Gastrocnemius medialis (tissue), 4 donors: ENCODE results near the gene HS6ST2. TPM values are rescaled to one million over a fixed set of nuclear protein-coding genes. Genes with fewer than 3 reads are reported as not detected.
A peak's percentile ranks its signal among the peaks of the same experiment; 100 is the strongest.

Source experiments
- ATAC-seq, 2 donors: fragments of 150-250 bp; one replicate each; pipeline ENCODE4 v1.9.1; 2016
- DNase-seq, 2 donors: peaks; one replicate each; pipeline ENCODE4 v3.0.0-alpha.2; 2019
- H3K27ac ChIP-seq, 4 donors: fragments of 200-600 bp; sonication (generic); 1 replicate in 1 of 4; 2 replicates in 3 of 4; pipeline ENCODE4 v1.5.1; 2016 to 2018; ENCODE audit warnings: mild to moderate bottlenecking in 2 of 4, moderate library complexity in 1 of 4
- H3K27me3 ChIP-seq, 3 donors: fragments of 200-600 bp; sonication (generic) in 2 of 3; 1 replicate in 1 of 3; 2 replicates in 2 of 3; pipeline versions ENCODE4 v1.5.1 to v1.6.0; 2016 to 2019; ENCODE audit warnings: mild to moderate bottlenecking in 1 of 3, moderate library complexity in 1 of 3
- H3K36me3 ChIP-seq, 2 donors: fragments of 200-600 bp; sonication (generic) in 1 of 2; one replicate each; pipeline ENCODE4 v1.5.1; 2017 to 2018
- H3K4me1 ChIP-seq, 2 donors: fragments of 200-600 bp; sonication (generic) in 1 of 2; one replicate each; pipeline ENCODE4 v1.5.1; 2016 to 2017; ENCODE audit warnings: mild to moderate bottlenecking in 2 of 2
- H3K4me3 ChIP-seq, 4 donors: fragments of 200-600 bp; sonication (generic) in 3 of 4; 1 replicate in 1 of 4; 2 replicates in 3 of 4; pipeline ENCODE4 v1.5.1; 2016 to 2019; ENCODE audit warnings: mild to moderate bottlenecking in 2 of 4
- H3K9me3 ChIP-seq, 3 donors: fragments of 200-600 bp; sonication (generic) in 2 of 3; 1 replicate in 1 of 3; 2 replicates in 2 of 3; pipeline ENCODE4 v1.5.1; 2016 to 2019
- CTCF ChIP-seq, 5 experiments: fragments of 450-650 bp in 3 of 5; fragments of 200-600 bp in 2 of 5; sonication (generic) in 2 of 5; IDR thresholded peaks in 4 of 5; conservative IDR thresholded peaks in 1 of 5; 1 replicate in 4 of 5; 2 replicates in 1 of 5; pipeline ENCODE4 v1.5.1; 2016 to 2019; ENCODE audit warnings: antibody characterized with exemption in 5 of 5, mild to moderate bottlenecking in 3 of 5, moderate library complexity in 3 of 5
- POLR2A ChIP-seq, 2 donors: fragments of 450-650 bp; IDR thresholded peaks; one replicate each; pipeline ENCODE4 v1.6.1; 2017; ENCODE audit warnings: antibody characterized with exemption in 2 of 2, mild to moderate bottlenecking in 2 of 2, moderate library complexity in 2 of 2
- in situ Hi-C, 4 donors: fragments of 200-750 bp; cut with MboI; loops; one replicate each; pipeline versions ENCODE4 v1.15.0 to v1.8.0; 2017; ENCODE audit warnings: low sequenced_read_pairs in 4 of 4
- intact Hi-C: fragments of 100-400 bp; cut with DNase I; formaldehyde crosslinking; loops from one replicate; pipeline ENCODE4 v1.15.1; 2023; ENCODE audit warnings: low total_unique reads
- total RNA-seq, 4 donors: library from RNA; depleted of rRNA; stranded (reverse); fragments of >200 nt; gene quantifications; one replicate each; pipeline versions ENCODE4 v1.1.0 to v1.2.3, GENCODE V29; 2016

HS6ST2 gene
- total RNA-seq, 4 donors from 2014 or later, result 1.9 to 2.8 (median 2.1) TPM; not detected in 1

- TF ChIP-seq POLR2A (IDR thresholded peaks at IDR 0.05), result no peak
- TF ChIP-seq CTCF (IDR thresholded peaks at IDR 0.05 in 4 of 5, conservative IDR thresholded peaks at IDR 0.05 in 1 of 5), result no peak
- intact Hi-C loops, result no loop called here
Measured at GRCh38 chrX:132618810-132619209, 339.6 kb downstream of the HS6ST2 start.

GRCh38 chrX:132615391-132616131 is 342.9 kb downstream of the HS6ST2 start:
- Histone ChIP-seq H3K27ac (no peak overlapping the region), H3K4me3 (no peak overlapping the region), H3K27me3 (no peaks in the 10 kb centered on the region), H3K36me3 (no peaks in the 10 kb centered on the region), H3K4me1 (no peaks in the 10 kb centered on the region), H3K9me3 (no peaks in the 10 kb centered on the region)
- DNase-seq (no peak), ATAC-seq (no peak)
- intact Hi-C loops (loop anchor here (2.0 kb wide), 1 partner anchor 323 kb away; no protein-coding TSS in a partner anchor), in situ Hi-C loops (loop anchor here in 3 of 4 donors (10.0 to 25.0 kb wide), 4 partner anchors 321 to 778 kb away; no protein-coding TSS in a partner anchor)
- TF ChIP-seq POLR2A (IDR thresholded peaks at IDR 0.05) (no peak), CTCF (IDR thresholded peaks at IDR 0.05 in 4 of 5, conservative IDR thresholded peaks at IDR 0.05 in 1 of 5) (peak in 1 of 5 experiments; percentile 22)

More at GRCh38 chrX:132618810-132619209, 339.6 kb downstream of the HS6ST2 start:
- Histone ChIP-seq H3K9me3 (no peaks in the 10 kb centered on the region), H3K4me3 (no peak overlapping the region), H3K27ac (no peak overlapping the region), H3K4me1 (no peaks in the 10 kb centered on the region), H3K36me3 (no peaks in the 10 kb centered on the region), H3K27me3 (no peaks in the 10 kb centered on the region)
- in situ Hi-C loops, result loop anchor here in 3 of 4 donors (10.0 to 25.0 kb wide), 4 partner anchors 324 to 782 kb away; no protein-coding TSS in a partner anchor
- ATAC-seq, result no peak
- DNase-seq, result no peak

GRCh38 chrX:132614297-132614696 is 344.1 kb downstream of the HS6ST2 start:
- in situ Hi-C loops, result loop anchor here in 3 of 4 donors (10.0 to 25.0 kb wide), 4 partner anchors 319 to 777 kb away; no protein-coding TSS in a partner anchor
- TF ChIP-seq POLR2A (IDR thresholded peaks at IDR 0.05) (no peak), CTCF (IDR thresholded peaks at IDR 0.05 in 4 of 5, conservative IDR thresholded peaks at IDR 0.05 in 1 of 5) (no peak)
- no peaks in the 10 kb centered on the region for H3K9me3 ChIP-seq
- DNase-seq, result no peak
- no peaks in the 10 kb centered on the region for H3K4me1 ChIP-seq
- H3K4me3 ChIP-seq, result no peak overlapping the region
- intact Hi-C loops, result loop anchor here (2.0 kb wide), 1 partner anchor 321 kb away; no protein-coding TSS in a partner anchor
- H3K27ac ChIP-seq, result no peak overlapping the region
- H3K27me3 ChIP-seq, result no peaks in the 10 kb centered on the region
- H3K36me3 ChIP-seq, result no peaks in the 10 kb centered on the region
- no peak for ATAC-seq

GRCh38 chrX:132613801-132614200 is 344.6 kb downstream of the HS6ST2 start:
- intact Hi-C loops, result loop anchor here (2.0 kb wide), 1 partner anchor 321 kb away; no protein-coding TSS in a partner anchor
- TF ChIP-seq POLR2A (IDR thresholded peaks at IDR 0.05) (no peak), CTCF (IDR thresholded peaks at IDR 0.05 in 4 of 5, conservative IDR thresholded peaks at IDR 0.05 in 1 of 5) (no peak)
- Histone ChIP-seq H3K27ac (no peak overlapping the region), H3K9me3 (no peaks in the 10 kb centered on the region), H3K27me3 (no peaks in the 10 kb centered on the region), H3K4me1 (no peaks in the 10 kb centered on the region), H3K36me3 (no peaks in the 10 kb centered on the region), H3K4me3 (no peak overlapping the region)
- in situ Hi-C loops, result loop anchor here in 3 of 4 donors (10.0 to 25.0 kb wide), 4 partner anchors 319 to 776 kb away; no protein-coding TSS in a partner anchor
- no peak for ATAC-seq
- no peak for DNase-seq
